OCI-LY3 (cell line): Measurements from ENCODE around the gene HIGD1C.

ENCODE experiments used
- H2AFZ ChIP-seq: fragments of 200-600, 300-600 bp; shearing (Covaris generic); 2 replicates; pipeline ENCODE4 v1.6.0; 2014; ENCODE audit warnings: antibody characterized with exemption, low read depth, low read length
- H3K27ac ChIP-seq: fragments of 200-600, 300-600 bp; sonication (generic); 2 replicates; pipeline ENCODE4 v1.5.1; 2014; ENCODE audit warnings: mild to moderate bottlenecking, low read length, moderate library complexity, mixed read lengths
- H3K27me3 ChIP-seq: fragments of 200-600, 300-600 bp; sonication (generic); 2 replicates; pipeline ENCODE4 v1.6.1; 2014; ENCODE audit warnings: low read depth, low read length, mixed read lengths
- H3K36me3 ChIP-seq: fragments of 200-600, 300-600 bp; sonication (generic); replicated peaks from 2 replicates; pipeline ENCODE3; 2014; ENCODE audit warnings: low read depth, low read length, mixed read lengths
- H3K4me1 ChIP-seq: fragments of 300-600, 200-600 bp; sonication (generic); 2 replicates; pipeline ENCODE4 v1.6.1; 2014; ENCODE audit warnings: low read length, mixed read lengths
- H3K4me2 ChIP-seq: fragments of 200-600, 300-600 bp; sonication (generic); 2 replicates; pipeline ENCODE4 v1.6.1; 2014; ENCODE audit warnings: low read length, mixed read lengths
- H3K4me3 ChIP-seq: fragments of 300-600, 200-600 bp; sonication (generic); 2 replicates; pipeline ENCODE4 v1.5.1; 2014; ENCODE audit warnings: antibody characterized with exemption, mild to moderate bottlenecking, low read length, moderate library complexity
- H3K79me2 ChIP-seq: fragments of 300-600, 200-600 bp; shearing (Covaris generic); 2 replicates; pipeline ENCODE4 v1.6.1; 2014; ENCODE audit warnings: mild to moderate bottlenecking, low read length, mixed read lengths
- H3K9ac ChIP-seq: fragments of 300-600, 200-600 bp; shearing (Covaris generic); 2 replicates; pipeline ENCODE4 v1.6.0; 2014; ENCODE audit warnings: mild to moderate bottlenecking, low read length, moderate library complexity
- H3K9me3 ChIP-seq: fragments of 200-600, 300-600 bp; shearing (Covaris generic); 2 replicates; pipeline ENCODE4 v1.6.1; 2014; ENCODE audit warnings: low read length, mixed read lengths; ENCODE audit not compliant: insufficient read depth
- H4K20me1 ChIP-seq: fragments of 200-600, 300-600 bp; sonication (generic); 2 replicates; pipeline ENCODE4 v1.6.1; 2016; ENCODE audit warnings: low read length, mixed read lengths; ENCODE audit not compliant: insufficient read depth
- CTCF ChIP-seq: fragments of 200-600, 300-600 bp; sonication (generic); IDR thresholded peaks from 2 replicates; pipeline ENCODE4 v1.5.1; 2014; ENCODE audit warnings: antibody characterized with exemption, low read length, low read depth
- EZH2phosphoT487 ChIP-seq: fragments of 200-600 bp; shearing (Covaris generic); IDR thresholded peaks from 2 replicates; pipeline ENCODE4 v1.6.1; 2018; ENCODE audit warnings: antibody characterized with exemption, mixed run types, low read depth

The HIGD1C gene

GRCh38 chr12:50916292-50916691, 36.1 kb upstream of the HIGD1C start:
- no peak overlapping the region for H3K4me3 ChIP-seq
- no peak overlapping the region for H3K4me2 ChIP-seq
- H2AFZ ChIP-seq = no peak overlapping the region
- H4K20me1 ChIP-seq = no peaks in the 10 kb centered on the region
- H3K4me1 ChIP-seq = peaks cover 9% of the 10 kb centered on the region
- no peaks in the 10 kb centered on the region for H3K79me2 ChIP-seq
- TF ChIP-seq CTCF = no peak
- no peak for TF ChIP-seq EZH2phosphoT487
- H3K27me3 ChIP-seq = no peaks in the 10 kb centered on the region
- H3K36me3 ChIP-seq = no peaks in the 10 kb centered on the region
- no peak overlapping the region for H3K9ac ChIP-seq
- no peak overlapping the region for H3K27ac ChIP-seq
- peaks cover 9% of the 10 kb centered on the region; the same call in 1 of the 2 replicates for H3K9me3 ChIP-seq

- Histone ChIP-seq H3K27ac (no peak overlapping the region), H3K79me2 (no peaks in the 10 kb centered on the region), H3K9me3 (peaks cover 9% of the 10 kb centered on the region; the same call in 1 of the 2 replicates), H3K4me1 (peaks cover 27% of the 10 kb centered on the region), H4K20me1 (no peaks in the 10 kb centered on the region), H3K27me3 (no peaks in the 10 kb centered on the region), H3K4me2 (no peak overlapping the region), H3K9ac (no peak overlapping the region), H3K4me3 (no peak overlapping the region), H2AFZ (no peak overlapping the region), H3K36me3 (no peaks in the 10 kb centered on the region)
- TF ChIP-seq EZH2phosphoT487 (no peak), CTCF (no peak)
Observed at GRCh38 chr12:50918584-50919316, 33.6 kb upstream of the HIGD1C start.

DNA sequence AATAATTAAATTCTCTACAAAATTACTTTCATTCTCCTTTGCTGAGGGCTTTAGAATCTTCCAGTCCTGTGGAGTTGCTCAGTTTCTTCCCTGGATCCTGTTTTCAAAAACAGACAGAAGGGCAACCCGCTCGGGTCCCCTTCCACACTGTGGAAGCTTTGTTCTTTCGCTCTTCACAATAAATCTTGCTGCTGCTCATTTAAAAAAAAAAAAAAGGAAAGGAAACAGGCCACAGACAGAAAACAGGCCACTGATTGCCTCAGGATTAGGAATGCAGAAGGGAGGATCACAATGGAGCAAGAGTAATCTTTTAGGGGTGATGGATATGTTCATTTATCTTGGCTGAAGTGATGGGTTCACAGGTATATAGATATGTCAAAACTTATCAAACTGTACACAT, 29.5 kb upstream of the HIGD1C start:
- Histone ChIP-seq H3K4me1 (peaks cover 58% of the 10 kb centered on the region), H3K79me2 (peaks cover 6% of the 10 kb centered on the region), H2AFZ (peak overlapping the region; percentile 54; the same call in 1 of the 2 replicates), H3K27ac (peak overlapping the region; percentile 94), H3K27me3 (no peaks in the 10 kb centered on the region), H3K4me2 (peak overlapping the region; percentile 74), H3K9ac (peak overlapping the region; percentile 74; the same call in 1 of the 2 replicates), H4K20me1 (no peaks in the 10 kb centered on the region), H3K36me3 (no peaks in the 10 kb centered on the region), H3K9me3 (no peaks in the 10 kb centered on the region), H3K4me3 (peak overlapping the region; percentile 3; the same call in 1 of the 2 replicates)
- no peak for TF ChIP-seq EZH2phosphoT487
- no peak for TF ChIP-seq CTCF

DNA sequence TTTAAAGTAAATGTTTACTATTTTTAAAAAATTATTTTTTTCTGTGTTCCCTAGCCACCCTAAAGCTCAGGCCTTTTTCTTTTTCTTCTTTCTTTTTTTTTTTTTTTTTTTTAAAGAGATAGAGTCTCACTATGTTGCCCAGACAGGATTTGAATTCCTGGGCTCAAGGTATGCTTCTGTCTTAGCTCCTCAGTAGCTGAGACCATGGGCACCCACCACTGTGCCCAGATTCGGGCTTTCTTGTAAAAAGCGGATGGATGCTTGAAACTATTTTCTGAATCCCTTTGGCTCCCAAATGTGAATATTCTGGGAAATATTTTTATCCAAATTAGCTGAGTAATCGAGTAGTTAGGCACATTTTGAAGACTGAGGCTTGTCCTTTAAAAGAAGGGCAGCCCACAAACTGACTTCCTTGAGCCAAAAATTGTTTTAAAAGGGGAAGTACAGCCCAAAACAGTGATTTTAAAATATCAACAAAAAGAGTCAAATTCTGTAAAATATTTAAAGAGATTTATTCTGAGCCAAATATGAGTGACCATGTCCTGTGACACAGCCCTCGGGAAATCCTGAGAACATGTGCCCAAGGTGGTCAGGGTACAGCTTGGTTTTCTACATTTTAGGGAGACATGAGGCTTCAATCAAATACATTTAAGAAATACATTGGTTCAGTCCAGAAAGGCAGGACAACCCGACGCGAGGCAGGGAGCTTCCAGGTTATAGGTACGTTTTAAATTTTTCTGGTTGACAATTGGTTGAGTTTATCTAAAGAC, 28.8 kb upstream of the HIGD1C start:
- peak overlapping the region; percentile 74 for H3K9ac ChIP-seq
- peak overlapping the region; percentile 74 for H3K4me2 ChIP-seq
- peak overlapping the region; percentile 53 for H3K4me3 ChIP-seq
- peak overlapping the region; percentile 94 for H3K27ac ChIP-seq
- H3K27me3 ChIP-seq = no peaks in the 10 kb centered on the region
- TF ChIP-seq CTCF (no peak), EZH2phosphoT487 (no peak)
- no peaks in the 10 kb centered on the region for H3K9me3 ChIP-seq
- peak overlapping the region; percentile 48; the same call in 1 of the 2 replicates for H2AFZ ChIP-seq
- H3K36me3 ChIP-seq = no peaks in the 10 kb centered on the region
- H4K20me1 ChIP-seq = no peaks in the 10 kb centered on the region
- H3K79me2 ChIP-seq = peaks cover 11% of the 10 kb centered on the region
- H3K4me1 ChIP-seq = peaks cover 61% of the 10 kb centered on the region
